HG02763 (cell line): ENCODE data around the gene ZMAT3.

ENCODE experiments used
- ATAC-seq: cut with Tn5 transposase; IDR thresholded peaks from one replicate; pipeline ENCODE4 v1.9.1; 2021; ENCODE audit warnings: mild to moderate bottlenecking, moderate library complexity; ENCODE audit not compliant: unreplicated experiment

ZMAT3 gene

DNA sequence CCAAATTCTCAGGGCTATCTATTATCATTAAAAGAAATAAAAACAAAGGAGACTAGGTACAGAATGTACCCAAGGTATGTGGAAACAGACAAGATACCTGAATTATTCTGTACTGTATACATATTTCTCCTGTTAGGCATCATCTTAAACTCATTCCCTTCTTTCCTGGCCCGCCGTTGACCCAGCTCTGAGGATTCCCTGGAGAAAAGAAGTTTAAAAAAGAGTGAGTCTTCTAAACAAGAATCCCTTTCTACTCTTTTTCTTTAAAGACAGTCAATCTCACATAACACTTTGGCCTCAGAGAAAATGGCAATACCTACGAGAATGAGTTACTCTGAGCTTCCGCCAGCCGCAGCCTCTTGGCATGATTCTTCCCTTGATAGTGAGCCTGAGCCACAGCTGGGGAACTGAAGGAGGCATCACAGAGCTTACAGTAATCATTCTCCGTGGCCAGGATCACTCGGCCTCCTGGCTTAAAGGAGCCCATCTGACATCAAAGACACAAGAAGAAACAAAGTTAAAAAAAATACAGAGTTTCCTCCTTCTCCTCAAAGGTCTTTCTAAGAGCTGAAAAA is 44.2 kb downstream of the ZMAT3 start:
- ATAC-seq, result no peak

DNA sequence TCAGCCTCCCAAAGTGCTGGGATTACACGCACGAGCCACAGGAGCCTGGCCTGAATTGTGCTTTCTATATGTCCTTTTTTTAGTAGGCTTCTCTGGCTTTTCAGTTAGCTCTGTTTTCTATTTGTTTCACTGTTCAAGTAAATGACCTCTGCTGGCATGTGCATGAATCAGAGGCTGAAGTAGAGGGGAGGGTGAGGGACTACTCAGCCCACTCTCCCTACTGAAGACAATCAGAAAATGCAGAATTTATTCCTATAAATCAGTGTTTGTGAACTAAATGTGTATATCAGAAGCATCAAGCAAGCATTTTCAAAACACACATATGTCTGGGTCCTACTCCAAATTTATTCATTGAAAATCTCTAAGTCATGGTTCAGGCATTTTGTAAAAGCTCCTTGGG is 45.0 kb downstream of the ZMAT3 start:
- ATAC-seq, result no peak

DNA sequence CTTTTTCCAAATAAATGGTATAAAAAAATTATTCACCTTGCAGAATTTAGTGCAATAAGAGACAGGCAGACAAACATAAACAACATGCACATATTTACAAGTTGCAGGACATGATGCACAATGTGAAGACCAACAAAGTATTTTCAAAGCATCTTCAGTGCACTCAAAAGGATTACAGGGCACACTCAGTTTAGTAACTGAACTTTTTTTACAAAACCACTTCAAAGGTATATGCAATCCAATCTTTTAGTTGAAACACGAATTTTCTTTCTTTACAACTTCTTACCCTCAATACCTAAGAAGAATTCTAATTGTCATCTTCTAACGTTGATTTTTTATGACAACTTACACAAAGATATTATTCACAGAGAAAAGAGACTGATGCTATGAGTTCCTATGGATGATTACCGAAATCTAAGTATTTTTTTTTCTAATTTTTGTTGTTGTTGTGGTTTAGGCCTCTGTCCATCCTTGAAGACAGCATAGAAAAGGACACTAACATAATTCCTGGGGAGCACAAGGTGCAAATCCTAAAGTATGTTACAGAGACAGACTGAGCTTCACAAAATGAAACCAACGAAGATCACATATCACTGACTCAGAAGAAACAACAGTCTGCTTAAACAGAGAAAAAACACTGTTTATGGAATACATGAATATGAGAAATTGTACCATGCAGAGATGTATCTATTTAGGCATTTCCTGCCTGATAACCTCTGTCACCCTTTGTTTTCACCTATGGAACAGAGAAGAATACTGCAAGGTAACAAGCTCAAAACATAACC is 50.3 kb downstream of the ZMAT3 start:
- ATAC-seq, result no peak

DNA sequence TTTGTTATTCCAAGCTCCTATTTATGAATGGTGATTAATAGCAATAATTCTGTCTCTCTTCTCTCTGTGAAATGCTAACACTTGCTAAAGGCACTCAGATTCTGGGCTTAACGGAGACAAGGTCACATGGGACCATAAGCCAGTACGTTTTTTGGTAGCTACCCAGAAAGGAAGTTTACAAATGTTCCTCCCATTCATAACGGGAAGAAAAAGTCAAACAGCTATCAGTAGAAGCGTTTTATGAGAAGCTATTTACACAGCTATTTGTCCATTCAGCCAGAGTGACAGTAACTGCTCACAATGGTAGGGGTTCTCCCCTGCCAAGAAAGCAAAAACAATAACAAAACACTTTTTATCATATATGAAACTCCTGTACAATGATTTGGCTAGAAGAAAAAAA is 51.5 kb downstream of the ZMAT3 start:
- no peak for ATAC-seq

DNA sequence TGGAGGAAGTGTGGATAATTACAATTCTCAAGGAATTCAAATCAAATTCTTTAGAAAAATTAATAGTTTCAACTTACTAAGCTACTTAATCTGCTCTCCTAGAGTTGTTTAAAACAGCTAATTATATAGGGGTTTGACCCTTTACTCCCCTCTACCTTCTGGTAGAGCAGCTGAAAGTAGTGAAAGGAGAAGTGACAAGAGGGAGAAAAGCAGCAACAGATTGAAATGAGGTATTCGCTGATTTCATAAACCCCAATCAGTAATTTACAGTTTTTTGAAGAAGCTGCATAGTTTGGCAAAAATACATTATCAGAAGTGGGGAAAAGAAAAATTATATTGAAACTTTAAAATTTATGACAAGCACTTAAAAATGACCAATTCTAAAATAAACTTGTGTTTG is 52.8 kb downstream of the ZMAT3 start:
- ATAC-seq, result no peak

DNA sequence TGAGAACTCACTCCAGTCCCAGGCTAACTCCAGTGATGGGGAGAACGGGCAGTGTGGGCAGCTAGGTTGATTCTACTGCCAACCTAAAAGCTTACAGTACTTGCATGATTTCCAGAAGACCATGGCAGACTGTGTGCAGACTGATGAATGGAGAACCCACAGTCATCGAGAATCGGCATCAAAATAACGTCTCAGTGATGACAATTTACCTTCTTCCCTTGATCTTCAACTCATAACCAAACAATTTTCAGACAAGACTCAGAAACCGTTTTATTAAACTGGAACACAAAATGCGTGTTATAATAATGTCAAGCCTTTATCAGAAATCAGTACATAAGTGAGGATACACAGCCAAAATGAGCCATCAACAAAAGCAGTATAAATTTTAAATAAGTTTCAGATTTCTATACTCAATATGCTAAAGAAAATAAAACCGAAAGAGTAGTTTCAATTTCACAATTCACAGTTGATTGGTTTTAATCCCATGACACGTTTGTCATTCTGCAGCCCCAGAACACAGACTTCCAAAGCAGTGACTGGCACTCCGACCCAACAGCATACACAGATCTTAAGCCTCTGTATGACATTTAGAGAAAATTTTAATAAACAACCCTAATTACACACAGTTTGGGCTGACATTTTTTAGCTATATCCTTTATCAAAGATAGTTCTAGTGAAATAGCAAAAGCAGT is 54.5 kb downstream of the ZMAT3 start:
- ATAC-seq, result peak; percentile 66

DNA sequence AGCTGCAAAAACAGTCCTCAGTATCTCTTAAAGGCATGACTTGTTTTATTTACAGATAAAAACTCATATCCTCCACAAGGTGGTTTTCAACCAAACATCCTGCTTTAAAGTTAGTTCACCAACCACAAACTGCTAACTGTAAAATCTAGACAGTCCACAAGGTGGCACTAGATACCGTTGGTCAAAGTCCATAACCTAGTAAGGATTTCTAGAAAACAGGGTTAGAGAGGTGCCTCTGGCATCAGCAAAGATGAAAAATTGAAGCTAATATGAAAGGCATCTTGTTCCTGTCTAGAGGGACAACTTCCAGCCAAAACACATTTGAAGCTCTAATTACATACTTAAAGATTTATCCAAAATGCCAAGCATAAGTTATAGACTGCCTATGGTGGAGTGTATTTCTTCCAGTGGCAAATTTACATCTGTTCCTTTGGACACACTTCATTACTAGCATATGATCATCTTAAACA is 56.0 kb downstream of the ZMAT3 start:
- peak; percentile 65 for ATAC-seq

DNA sequence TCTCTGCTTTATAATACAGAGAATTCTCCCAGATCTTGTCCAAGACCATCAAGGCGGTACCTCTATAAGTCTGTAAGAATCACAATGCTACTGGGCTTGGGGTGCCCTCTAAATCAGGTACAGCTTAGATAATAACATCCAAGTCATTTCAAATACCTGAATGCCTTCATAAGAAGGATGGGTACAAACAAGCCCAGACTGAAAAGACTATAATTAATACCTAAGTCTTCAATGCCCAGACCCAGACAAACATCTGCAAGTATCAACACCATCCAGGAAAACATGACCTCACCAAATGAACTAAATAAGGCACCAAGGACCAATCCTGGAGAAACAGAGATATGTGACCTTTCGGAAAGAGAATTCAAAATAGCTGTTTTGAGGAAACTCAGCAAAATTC is 65.9 kb downstream of the ZMAT3 start:
- no peak for ATAC-seq

DNA sequence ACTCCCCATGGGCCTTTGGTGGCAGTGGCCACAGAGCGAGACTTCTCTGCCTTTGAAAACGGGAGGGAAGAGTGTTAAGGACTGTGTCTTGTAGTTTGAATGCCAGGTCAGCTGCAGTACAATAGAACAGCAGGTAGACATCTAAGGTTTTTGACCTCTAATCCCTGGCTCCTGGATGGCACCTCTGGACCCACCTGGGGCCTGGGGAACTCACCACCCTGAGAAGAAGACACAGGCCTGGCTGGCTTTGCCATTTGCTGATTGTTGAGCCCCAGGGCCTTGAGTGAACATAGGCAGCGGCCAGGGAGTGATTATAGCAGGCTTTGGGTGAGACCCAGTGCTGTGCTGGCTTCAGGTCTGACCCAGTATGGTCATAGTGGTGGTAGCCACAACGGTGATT is 66.4 kb downstream of the ZMAT3 start:
- no peak for ATAC-seq

DNA sequence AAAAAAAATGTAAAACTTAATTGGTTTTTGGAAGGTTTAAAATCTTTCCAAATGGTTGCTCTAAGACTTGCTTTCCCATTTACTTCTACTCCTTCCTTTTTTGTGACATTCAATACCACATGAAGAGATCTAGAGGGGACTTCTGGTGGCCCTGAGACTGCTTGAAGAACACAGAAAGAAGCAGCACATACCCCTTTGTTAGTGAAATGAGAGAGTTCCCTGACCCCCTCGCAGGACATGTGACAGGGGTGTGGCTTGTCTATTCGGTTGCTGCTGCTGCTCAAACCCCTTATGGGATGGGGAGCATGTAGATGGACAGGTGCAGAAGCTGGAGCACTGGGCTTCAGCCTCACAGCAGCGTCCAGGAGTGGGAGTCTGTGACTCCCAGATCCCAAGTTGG is 71.0 kb downstream of the ZMAT3 start:
- no peak for ATAC-seq

DNA sequence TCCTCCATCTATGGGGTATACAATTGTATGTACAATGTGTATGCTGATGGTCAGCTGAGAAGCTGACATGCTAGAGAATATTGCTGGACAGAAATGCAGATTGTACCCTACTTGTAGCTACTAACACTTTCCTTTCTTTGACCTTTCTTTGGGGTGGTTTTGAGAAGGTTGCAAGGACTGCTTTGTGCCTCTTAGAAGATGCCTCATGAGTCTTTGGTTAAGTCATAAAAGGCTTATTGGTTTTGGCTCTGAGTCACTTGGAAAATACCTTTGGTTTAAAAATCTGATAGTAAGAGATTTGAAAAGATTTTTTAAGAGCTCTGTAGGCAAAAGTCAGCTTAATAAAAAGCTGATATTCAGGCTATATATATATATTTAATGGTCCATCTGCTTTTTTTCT is 71.5 kb downstream of the ZMAT3 start:
- peak; percentile 64 for ATAC-seq

DNA sequence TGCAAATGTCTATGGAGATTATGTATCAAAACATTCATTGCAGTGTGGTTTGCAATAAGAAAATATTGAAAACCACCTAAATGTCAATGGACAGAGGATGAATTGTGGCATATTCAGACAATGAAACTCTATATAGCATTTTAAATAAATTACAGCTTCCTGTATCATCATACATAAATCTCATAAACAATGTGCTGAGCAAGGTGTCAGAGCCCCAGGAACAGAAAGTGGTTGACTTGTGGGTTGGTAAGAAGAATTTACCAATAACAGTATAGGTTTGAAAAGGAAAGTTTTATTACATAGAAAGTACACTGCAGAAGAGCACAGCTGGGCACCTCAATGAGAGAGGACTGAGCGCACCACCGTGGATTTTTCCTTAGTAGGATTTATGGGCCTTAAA is 75.2 kb downstream of the ZMAT3 start:
- no peak for ATAC-seq

DNA sequence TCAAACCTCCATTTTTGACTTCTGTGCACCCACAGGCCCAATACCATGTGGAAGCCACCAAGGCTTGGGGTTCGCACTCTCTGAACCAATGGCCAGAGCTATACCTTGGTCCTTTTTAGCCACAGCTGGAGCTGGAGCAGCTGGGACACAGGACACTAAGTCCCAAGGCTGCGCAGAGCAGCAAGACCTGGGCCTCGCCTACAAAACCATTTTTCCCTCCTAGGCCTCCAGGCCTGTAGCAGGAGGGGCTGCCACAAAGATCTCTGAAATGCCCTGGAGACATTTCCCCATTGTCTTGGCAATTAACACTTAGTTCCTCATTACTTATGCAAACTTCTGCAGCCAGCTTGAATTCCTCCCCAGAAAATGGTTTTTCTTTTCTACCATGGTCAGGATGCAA is 81.3 kb downstream of the ZMAT3 start:
- ATAC-seq, result no peak

DNA sequence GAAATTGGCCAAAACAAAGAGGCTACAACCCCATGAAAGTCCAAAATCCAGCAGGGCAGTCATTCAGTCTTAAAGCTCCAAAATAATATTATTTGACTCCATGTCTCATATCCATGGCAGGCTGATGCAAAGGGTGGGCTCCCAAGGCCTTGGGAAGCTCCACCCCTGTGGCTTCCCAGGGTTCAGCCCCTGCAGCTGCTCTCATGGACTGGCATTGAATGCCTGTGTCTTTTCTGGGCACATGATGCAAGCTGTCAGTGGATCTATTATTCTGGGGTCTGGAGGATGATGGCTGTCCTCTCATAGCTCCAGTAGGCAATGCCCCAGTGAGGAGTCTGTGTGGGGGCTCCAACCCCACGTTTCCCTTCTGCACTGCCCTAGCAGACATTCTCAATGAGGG is 81.8 kb downstream of the ZMAT3 start:
- no peak for ATAC-seq

DNA sequence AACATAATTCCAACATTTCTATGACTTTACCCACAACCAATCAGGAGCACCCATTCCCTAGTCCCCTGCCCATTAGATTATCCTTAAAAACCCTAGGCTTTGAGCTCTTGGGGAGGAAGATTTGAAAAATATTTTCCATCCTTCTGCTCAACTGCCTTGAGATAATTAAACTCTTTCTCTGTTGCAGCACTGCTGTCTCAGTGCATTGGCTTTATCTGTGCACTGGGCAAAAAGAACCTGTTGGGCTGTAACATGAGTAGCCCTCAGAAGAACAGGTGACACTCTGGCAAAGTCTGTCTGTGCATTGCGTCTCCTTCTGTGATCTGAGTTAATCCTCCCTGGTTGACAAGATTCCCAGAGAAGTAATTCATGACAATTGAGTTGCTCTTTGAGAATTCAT is 83.9 kb downstream of the ZMAT3 start:
- ATAC-seq, result no peak

DNA sequence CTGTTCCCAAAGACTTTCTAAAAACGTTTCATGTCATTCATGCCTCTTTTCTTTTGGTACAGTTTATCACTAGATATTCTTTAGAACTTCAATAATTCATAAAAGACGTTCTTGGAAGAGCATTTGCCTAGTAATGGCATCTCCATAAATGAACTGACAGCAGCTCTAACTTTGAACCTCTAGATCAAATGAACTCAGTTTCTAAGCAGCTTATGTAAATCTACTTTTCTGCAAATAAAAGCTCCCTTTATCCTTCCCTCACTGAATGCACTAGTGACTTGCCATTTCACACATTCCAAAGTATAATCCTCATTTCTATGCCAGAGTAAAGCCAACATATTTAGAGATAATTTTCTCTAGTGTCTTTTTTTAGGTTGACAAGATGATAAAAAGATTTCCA is 85.2 kb downstream of the ZMAT3 start:
- ATAC-seq, result no peak

DNA sequence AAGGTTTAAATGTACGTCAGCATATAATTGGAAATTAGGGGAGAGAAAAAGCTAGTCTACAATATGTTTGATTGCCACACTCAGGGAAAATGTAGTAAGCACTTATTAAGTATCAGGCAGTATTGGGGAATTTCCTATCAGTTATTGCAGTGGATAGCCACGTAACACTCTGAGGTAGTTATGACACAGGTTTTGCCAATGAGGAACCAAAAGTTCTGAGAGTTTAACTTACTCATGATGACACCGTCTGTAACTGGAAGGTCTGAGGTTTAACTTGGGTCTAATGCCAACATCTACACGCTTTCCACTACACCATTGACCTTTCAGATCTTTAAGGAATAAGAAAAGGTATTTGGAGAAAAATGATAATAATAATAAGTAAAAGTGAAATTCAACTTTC is 89.5 kb downstream of the ZMAT3 start:
- no peak for ATAC-seq

DNA sequence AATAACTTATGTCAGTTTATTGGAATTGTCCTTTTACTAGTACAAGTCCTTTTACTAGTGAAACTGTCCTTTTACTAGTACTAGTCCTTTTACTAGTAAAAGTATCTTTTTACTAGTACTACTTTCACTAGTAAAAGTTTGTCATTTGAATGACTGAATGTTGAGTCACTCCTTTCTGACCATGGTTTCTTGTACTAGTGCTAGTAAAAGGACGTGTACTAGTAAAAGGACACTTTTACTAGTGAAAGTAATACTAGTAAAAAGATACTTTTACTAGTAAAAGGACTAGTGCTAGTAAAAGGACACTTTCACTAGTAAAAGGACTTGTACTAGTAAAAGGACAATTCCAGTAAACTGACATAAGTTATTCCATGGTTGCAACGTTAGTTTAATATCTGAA is 96.3 kb downstream of the ZMAT3 start:
- ATAC-seq, result no peak

DNA sequence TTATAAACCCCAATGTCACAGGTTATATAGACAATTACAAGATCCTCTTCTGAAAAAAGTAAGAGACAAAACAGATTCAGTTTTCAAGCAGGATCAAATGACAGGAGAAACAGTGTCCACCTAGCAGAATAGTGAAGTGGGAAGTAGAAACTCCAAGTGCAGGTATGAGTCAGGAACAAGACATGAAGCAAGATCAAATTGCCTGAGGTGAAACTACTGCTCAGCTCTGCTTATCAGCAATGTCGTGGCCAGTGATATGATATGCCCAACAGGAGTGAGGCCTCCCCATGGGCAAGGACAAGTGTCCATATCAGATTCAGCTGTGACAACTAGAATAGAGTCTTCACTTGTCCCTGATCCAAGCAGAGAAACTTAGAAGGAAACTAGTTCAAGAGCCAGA is 100.0 kb downstream of the ZMAT3 start:
- ATAC-seq, result no peak

DNA sequence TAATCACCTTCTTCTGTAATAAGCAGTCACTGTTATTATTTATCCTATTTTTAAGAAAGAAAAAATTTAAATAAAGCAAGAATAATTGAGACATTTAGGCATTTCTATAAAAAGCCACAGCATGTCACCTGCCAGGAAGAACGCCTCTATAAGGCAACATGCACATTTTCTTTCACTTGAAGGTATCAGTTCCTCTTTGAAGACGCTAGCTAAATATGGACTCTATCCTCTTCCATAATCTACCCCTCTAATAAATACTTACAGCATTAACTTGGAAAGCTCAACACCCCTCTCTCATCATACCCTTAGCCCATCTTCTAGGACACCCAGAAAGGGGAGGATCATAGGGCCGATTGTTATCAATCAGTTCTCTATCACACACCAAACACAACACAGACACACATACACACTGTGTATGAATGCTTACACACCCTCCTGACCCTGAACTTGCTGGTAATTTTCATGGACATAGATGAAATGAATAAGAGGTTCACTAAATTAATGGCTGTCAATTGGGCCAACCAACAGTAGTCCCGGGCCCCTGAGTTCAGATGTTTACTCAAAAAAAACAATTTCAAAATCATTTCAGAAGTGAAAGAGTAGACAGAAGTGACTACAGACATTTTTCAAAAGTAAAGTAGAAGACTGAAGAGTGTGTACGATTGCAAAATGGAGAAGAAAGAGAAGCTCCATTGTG is 102.5 kb downstream of the ZMAT3 start:
- ATAC-seq, result peak; percentile 83
